Neural cell (in vitro differentiated cells): ENCODE results near the gene AP1M1. TPM values are rescaled to one million over a fixed set of nuclear protein-coding genes. Genes with fewer than 3 reads are reported as not detected.

Experiments used
- H2AFZ ChIP-seq: fragments of 200-600, 300-800 bp; sonication (generic), shearing (Covaris generic); 2 replicates; pipeline ENCODE4 v1.6.0; 2014; ENCODE audit warnings: low read depth, mild to moderate bottlenecking, antibody characterized with exemption, low read length, moderate library complexity
- H3F3A ChIP-seq: fragments of 200-600 bp; shearing (Covaris generic); 2 replicates; pipeline ENCODE4 v1.6.1; 2016; ENCODE audit warnings: mild to moderate bottlenecking, moderate library complexity, mixed read lengths, antibody characterized with exemption, low read length; ENCODE audit not compliant: insufficient read depth, poor library complexity, severe bottlenecking
- H3K27ac ChIP-seq: fragments of 200-600, 300-800 bp; sonication (generic), shearing (Covaris generic); 2 replicates; pipeline ENCODE4 v1.5.1; 2014; ENCODE audit warnings: mild to moderate bottlenecking, low read length, moderate library complexity
- H3K27me3 ChIP-seq: fragments of 300-800, 200-600 bp; sonication (generic), shearing (Covaris generic); 2 replicates; pipeline ENCODE4 v1.6.0; 2014; ENCODE audit warnings: mild to moderate bottlenecking, low read depth, low read length, moderate library complexity; ENCODE audit not compliant: insufficient read depth
- H3K36me3 ChIP-seq: fragments of 300-800, 200-600 bp; sonication (generic), shearing (Covaris generic); 2 replicates; pipeline ENCODE4 v1.5.1; 2014; ENCODE audit warnings: mild to moderate bottlenecking, antibody characterized with exemption, low read length, moderate library complexity; ENCODE audit not compliant: insufficient read depth
- H3K4me2 ChIP-seq: fragments of 300-800, 200-600 bp; sonication (generic), shearing (Covaris generic); 2 replicates; pipeline ENCODE4 v1.6.0; 2014; ENCODE audit warnings: mild to moderate bottlenecking, low read length
- H3K4me3 ChIP-seq: fragments of 300-800, 200-600 bp; sonication (generic), shearing (Covaris generic); 2 replicates; pipeline ENCODE4 v1.5.1; 2014; ENCODE audit warnings: mild to moderate bottlenecking, low read length, moderate library complexity
- H3K79me2 ChIP-seq: fragments of 200-600 bp; shearing (Covaris generic); replicated peaks from 2 replicates; pipeline ENCODE4 v1.6.0; 2014; ENCODE audit warnings: mild to moderate bottlenecking, low read length, moderate library complexity; ENCODE audit not compliant: insufficient read depth
- H3K9ac ChIP-seq: fragments of 300-800, 200-600 bp; sonication (generic), shearing (Covaris generic); 2 replicates; pipeline ENCODE4 v1.6.1; 2016; ENCODE audit warnings: mild to moderate bottlenecking, low read length, mixed read lengths
- H3K9me2 ChIP-seq: fragments of 200-600 bp; shearing (Covaris generic); 2 replicates; pipeline ENCODE4 v1.6.1; 2016; ENCODE audit warnings: mild to moderate bottlenecking, low read length, mixed read lengths; ENCODE audit not compliant: insufficient read depth
- H3K9me3 ChIP-seq: fragments of 200-600, 300-800 bp; sonication (generic), shearing (Covaris generic); 2 replicates; pipeline ENCODE4 v1.6.1; 2016; ENCODE audit warnings: mild to moderate bottlenecking, mixed run types, low read length, moderate library complexity, mixed read lengths
- H4K20me1 ChIP-seq: fragments of 200-600 bp; shearing (Covaris generic); 2 replicates; pipeline ENCODE4 v1.6.1; 2016; ENCODE audit warnings: mild to moderate bottlenecking, mixed run types; ENCODE audit not compliant: insufficient read depth
- EP300 ChIP-seq: fragments of 450-650 bp; conservative IDR thresholded peaks from 2 replicates; pipeline ENCODE4 v1.6.1; 2014; ENCODE audit warnings: antibody characterized with exemption, mild to moderate bottlenecking, moderate library complexity; ENCODE audit not compliant: poor library complexity, severe bottlenecking
- EZH2 ChIP-seq: fragments of 200-600, 300-800 bp; shearing (Covaris generic), sonication (generic); IDR thresholded peaks from 2 replicates; pipeline ENCODE4 v1.6.1; 2014; ENCODE audit warnings: antibody characterized with exemption, low read length, borderline replicate concordance, mild to moderate bottlenecking; ENCODE audit not compliant: insufficient read depth, poor library complexity, severe bottlenecking
- MXI1 ChIP-seq: fragments of 450-650 bp; conservative IDR thresholded peaks from 2 replicates; pipeline ENCODE4 v1.6.1; 2014; ENCODE audit warnings: antibody characterized with exemption, mild to moderate bottlenecking; ENCODE audit not compliant: poor library complexity, severe bottlenecking
- POLR2AphosphoS5 ChIP-seq: IDR thresholded peaks from 2 replicates; pipeline ENCODE4 v1.6.1; 2012
- RAD21 ChIP-seq: fragments of 450-650 bp; conservative IDR thresholded peaks from 2 replicates; pipeline ENCODE4 v1.6.1; 2014; ENCODE audit warnings: antibody characterized with exemption, mild to moderate bottlenecking, moderate library complexity
- REST ChIP-seq: IDR thresholded peaks from 2 replicates; pipeline ENCODE4 v1.6.1; 2012; ENCODE audit warnings: borderline replicate concordance
- SMC3 ChIP-seq: fragments of 450-650 bp; conservative IDR thresholded peaks from 2 replicates; pipeline ENCODE4 v1.6.1; 2014; ENCODE audit warnings: antibody characterized with exemption, mild to moderate bottlenecking, moderate library complexity; ENCODE audit not compliant: poor library complexity
- TAF1 ChIP-seq: IDR thresholded peaks from 2 replicates; pipeline ENCODE4 v1.6.1; 2012; ENCODE audit warnings: low read depth
- polyA plus RNA-seq: library from polyadenylated mRNA; depleted of rRNA; stranded (reverse); fragments of >200 nt; gene quantifications from 2 replicates; pipeline ENCODE4 v1.2.3, GENCODE V29; 2014
- TF ChIP-seq, protein P1 (sequence below): fragments of 450-650 bp; IDR thresholded peaks from 2 replicates; pipeline ENCODE4 v1.5.1; 2014; ENCODE audit warnings: antibody characterized with exemption, mild to moderate bottlenecking, moderate library complexity; ENCODE audit not compliant: poor library complexity, severe bottlenecking

AP1M1 gene
- polyA plus RNA-seq, 1 donor from 2014 or later = 81.4 TPM

- no peaks in the 10 kb centered on the region for H4K20me1 ChIP-seq
- H3K9me2 ChIP-seq = no peaks in the 10 kb centered on the region
- H3K27ac ChIP-seq = no peak overlapping the region
- no peak overlapping the region for H2AFZ ChIP-seq
- H3K27me3 ChIP-seq = no peaks in the 10 kb centered on the region
- no peak overlapping the region for H3K9ac ChIP-seq
- no peaks in the 10 kb centered on the region for H3K36me3 ChIP-seq
- no peak for TF ChIP-seq SMC3
- TF ChIP-seq EZH2 = no peak
- TF ChIP-seq REST = no peak
- TF ChIP-seq, protein P1, sequence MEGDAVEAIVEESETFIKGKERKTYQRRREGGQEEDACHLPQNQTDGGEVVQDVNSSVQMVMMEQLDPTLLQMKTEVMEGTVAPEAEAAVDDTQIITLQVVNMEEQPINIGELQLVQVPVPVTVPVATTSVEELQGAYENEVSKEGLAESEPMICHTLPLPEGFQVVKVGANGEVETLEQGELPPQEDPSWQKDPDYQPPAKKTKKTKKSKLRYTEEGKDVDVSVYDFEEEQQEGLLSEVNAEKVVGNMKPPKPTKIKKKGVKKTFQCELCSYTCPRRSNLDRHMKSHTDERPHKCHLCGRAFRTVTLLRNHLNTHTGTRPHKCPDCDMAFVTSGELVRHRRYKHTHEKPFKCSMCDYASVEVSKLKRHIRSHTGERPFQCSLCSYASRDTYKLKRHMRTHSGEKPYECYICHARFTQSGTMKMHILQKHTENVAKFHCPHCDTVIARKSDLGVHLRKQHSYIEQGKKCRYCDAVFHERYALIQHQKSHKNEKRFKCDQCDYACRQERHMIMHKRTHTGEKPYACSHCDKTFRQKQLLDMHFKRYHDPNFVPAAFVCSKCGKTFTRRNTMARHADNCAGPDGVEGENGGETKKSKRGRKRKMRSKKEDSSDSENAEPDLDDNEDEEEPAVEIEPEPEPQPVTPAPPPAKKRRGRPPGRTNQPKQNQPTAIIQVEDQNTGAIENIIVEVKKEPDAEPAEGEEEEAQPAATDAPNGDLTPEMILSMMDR = no peak
- no peak for TF ChIP-seq TAF1
- TF ChIP-seq POLR2AphosphoS5 = no peak
- H3K4me2 ChIP-seq = no peak overlapping the region
- no peaks in the 10 kb centered on the region for H3K79me2 ChIP-seq
- no peaks in the 10 kb centered on the region for H3K9me3 ChIP-seq
- no peaks in the 10 kb centered on the region for H3F3A ChIP-seq
- H3K4me3 ChIP-seq = no peak overlapping the region
Observed at GRCh38 chr19:16233081-16233776, 35.5 kb downstream of the AP1M1 start.

- TF ChIP-seq MXI1 (no peak), EZH2 (no peak), TAF1 (no peak), SMC3 (no peak), POLR2AphosphoS5 (no peak), RAD21 (no peak), EP300 (no peak), REST (no peak)
- TF ChIP-seq, protein P1 = no peak
- H3K27me3 ChIP-seq = no peaks in the 10 kb centered on the region
- H2AFZ ChIP-seq = no peak overlapping the region
- no peak overlapping the region for H3K4me3 ChIP-seq
- no peaks in the 10 kb centered on the region for H3K36me3 ChIP-seq
- H3K9ac ChIP-seq = no peak overlapping the region
- H3K79me2 ChIP-seq = no peaks in the 10 kb centered on the region
- no peaks in the 10 kb centered on the region for H3F3A ChIP-seq
- H3K4me2 ChIP-seq = no peak overlapping the region
- no peaks in the 10 kb centered on the region for H4K20me1 ChIP-seq
- no peaks in the 10 kb centered on the region for H3K9me3 ChIP-seq
- H3K9me2 ChIP-seq = no peaks in the 10 kb centered on the region
- no peak overlapping the region for H3K27ac ChIP-seq
Observed at GRCh38 chr19:16233836-16234551, 36.3 kb downstream of the AP1M1 start.
